Natural killer cell (primary cell): Measurements from ENCODE around the gene KRTAP10-10. TPM values are rescaled to one million over a fixed set of nuclear protein-coding genes. Genes with fewer than 3 reads are reported as not detected.

ENCODE experiments used
- ATAC-seq, 3 donors: fragments of 150-1000 bp in 2 of 3; fragments of 200-7000 bp in 1 of 3; cut with Tn5 transposase; 1 replicate in 1 of 3; 2 replicates in 2 of 3; pipeline ENCODE4 v1.10.0; 2021; ENCODE audit warnings: mild to moderate bottlenecking in 2 of 3, moderate library complexity in 2 of 3
- DNase-seq, 2 donors: peaks; one replicate each; pipeline versions ENCODE4 v3.0.0 to v3.0.0-alpha.2; 2013 to 2021; ENCODE audit warnings: mixed read lengths in 1 of 2
- H3K27ac ChIP-seq: one replicate; pipeline ENCODE4 v1.5.1; 2013; ENCODE audit warnings: mild to moderate bottlenecking, low read length
- H3K27me3 ChIP-seq: one replicate; pipeline ENCODE4 v1.6.1; 2013; ENCODE audit warnings: low read length; ENCODE audit not compliant: control insufficient read depth, insufficient read depth
- H3K36me3 ChIP-seq: one replicate; pipeline ENCODE4 v1.6.1; 2013; ENCODE audit warnings: low read length; ENCODE audit not compliant: control insufficient read depth, insufficient read depth
- H3K4me1 ChIP-seq: one replicate; pipeline ENCODE4 v1.6.1; 2013; ENCODE audit warnings: low read length; ENCODE audit not compliant: control insufficient read depth, insufficient read depth
- H3K4me3 ChIP-seq: one replicate; pipeline ENCODE4 v1.5.1; 2013; ENCODE audit warnings: low read length
- H3K9me3 ChIP-seq: one replicate; pipeline ENCODE4 v1.6.1; 2013; ENCODE audit warnings: low read length; ENCODE audit not compliant: control insufficient read depth, insufficient read depth
- H3K27ac Mint-ChIP-seq, 2 donors: one replicate each; pipeline ENCODE4 v1.8.0; 2022; ENCODE audit warnings: mild to moderate bottlenecking in 2 of 2, mixed read lengths in 2 of 2, moderate library complexity in 1 of 2
- H3K27me3 Mint-ChIP-seq, 2 donors: one replicate each; pipeline ENCODE4 v1.8.0; 2022; ENCODE audit warnings: low read depth in 2 of 2, mixed read lengths in 2 of 2
- H3K36me3 Mint-ChIP-seq: one replicate; pipeline ENCODE4 v1.8.0; 2022; ENCODE audit warnings: mixed read lengths
- H3K4me1 Mint-ChIP-seq, 2 donors: one replicate each; pipeline ENCODE4 v1.8.0; 2022; ENCODE audit warnings: mixed read lengths in 2 of 2
- H3K4me3 Mint-ChIP-seq: one replicate; pipeline ENCODE4 v1.8.0; 2022; ENCODE audit warnings: mild to moderate bottlenecking, moderate library complexity, mixed read lengths
- H3K9me3 Mint-ChIP-seq, 2 donors: one replicate each; pipeline ENCODE4 v1.8.0; 2022; ENCODE audit warnings: mixed read lengths in 2 of 2
- CTCF ChIP-seq: fragments of 200-600 bp; IDR thresholded peaks from one replicate; pipeline ENCODE4 v1.8.0; 2022; ENCODE audit warnings: antibody characterized with exemption
- WGBS: methylation state at CpG from one replicate; pipeline ENCODE4 v1.1.7; 2013; ENCODE audit warnings: missing lambda C conversion rate; ENCODE audit not compliant: insufficient coverage; 5-methylcytosine and 5-hydroxymethylcytosine counted together
- intact Hi-C: fragments of 100-400 bp; cut with micrococcal nuclease; formaldehyde crosslinking; loops from one replicate; pipeline ENCODE4 v1.14.2; 2022
- total RNA-seq, 4 donors: library from RNA; stranded (reverse); fragments of 120-200 nt in 1 of 4; gene quantifications; one replicate each; pipeline versions ENCODE4 v1.2.3 to v1.2.4, GENCODE V29; 2013 to 2022

Gene KRTAP10-10
- total RNA-seq, 3 donors from 2014 or later (not counting 1 experiment from before 2014, with no cell fraction given): not detected

GRCh38 chr21:44593598-44594405 is 43.4 kb upstream of the KRTAP10-10 start:
- H3K9me3 Mint-ChIP-seq: peaks cover 2 to 3% of the 10 kb centered on the region in 2 donors
- H3K4me1 Mint-ChIP-seq: peaks cover 0 to 5% of the 10 kb centered on the region in 2 donors
- H3K27ac Mint-ChIP-seq: no peak overlapping the region
- no peaks in the 10 kb centered on the region for H3K27me3 ChIP-seq
- DNase-seq: no peak
- no peaks in the 10 kb centered on the region for H3K9me3 ChIP-seq
- TF ChIP-seq CTCF: no peak
- no peak overlapping the region for H3K27ac ChIP-seq
- no peak for ATAC-seq
- WGBS: 80% methylated on average over 20 of the region's 20 CpGs
- no peaks in the 10 kb centered on the region for H3K4me1 ChIP-seq
- H3K4me3 ChIP-seq: no peak overlapping the region
- no peak overlapping the region for H3K4me3 Mint-ChIP-seq
- no peaks in the 10 kb centered on the region for H3K36me3 ChIP-seq
- H3K36me3 Mint-ChIP-seq: no peaks in the 10 kb centered on the region
- H3K27me3 Mint-ChIP-seq: peaks cover 20% of the 10 kb centered on the region in 2 donors
- intact Hi-C loops: no loop called here

GRCh38 chr21:44594406-44594916 is 42.7 kb upstream of the KRTAP10-10 start:
- no peak overlapping the region for H3K4me3 Mint-ChIP-seq
- H3K4me1 Mint-ChIP-seq: peaks cover 0 to 5% of the 10 kb centered on the region in 2 donors
- H3K27me3 ChIP-seq: no peaks in the 10 kb centered on the region
- no peaks in the 10 kb centered on the region for H3K4me1 ChIP-seq
- no peaks in the 10 kb centered on the region for H3K36me3 Mint-ChIP-seq
- H3K4me3 ChIP-seq: no peak overlapping the region
- no peak overlapping the region for H3K27ac ChIP-seq
- no peaks in the 10 kb centered on the region for H3K36me3 ChIP-seq
- WGBS: 83% methylated on average over 12 of the region's 12 CpGs
- ATAC-seq: no peak
- H3K9me3 Mint-ChIP-seq: peaks cover 2 to 3% of the 10 kb centered on the region in 2 donors
- DNase-seq: no peak
- TF ChIP-seq CTCF: no peak
- H3K27me3 Mint-ChIP-seq: peaks cover 16 to 18% of the 10 kb centered on the region in 2 donors
- no peak overlapping the region for H3K27ac Mint-ChIP-seq
- intact Hi-C loops: no loop called here
- H3K9me3 ChIP-seq: no peaks in the 10 kb centered on the region

GRCh38 chr21:44595524-44595923 is 41.6 kb upstream of the KRTAP10-10 start:
- peaks cover 13 to 17% of the 10 kb centered on the region in 2 donors for H3K27me3 Mint-ChIP-seq
- TF ChIP-seq CTCF: no peak
- H3K4me3 ChIP-seq: no peak overlapping the region
- no peaks in the 10 kb centered on the region for H3K36me3 Mint-ChIP-seq
- H3K36me3 ChIP-seq: no peaks in the 10 kb centered on the region
- no peaks in the 10 kb centered on the region for H3K4me1 ChIP-seq
- no peak overlapping the region for H3K4me3 Mint-ChIP-seq
- H3K27me3 ChIP-seq: no peaks in the 10 kb centered on the region
- H3K4me1 Mint-ChIP-seq: peaks cover 0 to 5% of the 10 kb centered on the region in 2 donors
- intact Hi-C loops: no loop called here
- no peak overlapping the region for H3K27ac Mint-ChIP-seq
- WGBS: 89% methylated on average over 5 of the region's 6 CpGs
- no peak for DNase-seq
- no peak for ATAC-seq
- H3K9me3 Mint-ChIP-seq: peaks cover 2 to 3% of the 10 kb centered on the region in 2 donors
- H3K9me3 ChIP-seq: no peaks in the 10 kb centered on the region
- no peak overlapping the region for H3K27ac ChIP-seq
